Activated CD8-positive, alpha-beta memory T cell treated with anti-CD3 and anti-CD28 coated beads for 1 hour (primary cell): Measurements from ENCODE around the gene FIG4.
"Not testable (repeated sequence)": the region's sequence is repeated elsewhere in the genome, so short reads cannot be mapped to it uniquely, and the experiment has no call there.

Experiments
- DNase-seq, 2 donors: peaks; one replicate each; pipeline ENCODE4 v3.0.0-alpha.2; 2020; ENCODE audit warnings: low read depth in 1 of 2; ENCODE audit errors: extremely low read depth in 1 of 2

FIG4 gene

DNA sequence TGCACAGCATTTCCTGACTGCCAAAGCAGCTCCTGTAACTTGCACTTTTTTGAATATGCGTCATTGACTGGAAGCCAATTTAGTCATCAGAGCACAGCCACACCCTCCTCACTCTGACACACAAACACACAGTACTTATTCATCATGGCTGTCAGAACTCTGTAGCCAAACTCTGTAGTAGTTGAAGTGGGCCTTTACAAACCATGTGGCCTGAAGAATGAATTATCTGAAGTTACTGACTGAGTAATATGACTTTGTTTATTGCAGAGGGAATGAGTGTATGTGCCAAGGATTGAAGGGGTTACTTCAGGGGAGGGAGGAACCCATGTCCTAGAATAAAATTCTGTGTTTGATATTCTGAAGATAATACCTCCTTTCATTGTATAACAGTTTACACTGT lies 102.7 kb downstream of the FIG4 start:
- DNase-seq = no peak

DNA sequence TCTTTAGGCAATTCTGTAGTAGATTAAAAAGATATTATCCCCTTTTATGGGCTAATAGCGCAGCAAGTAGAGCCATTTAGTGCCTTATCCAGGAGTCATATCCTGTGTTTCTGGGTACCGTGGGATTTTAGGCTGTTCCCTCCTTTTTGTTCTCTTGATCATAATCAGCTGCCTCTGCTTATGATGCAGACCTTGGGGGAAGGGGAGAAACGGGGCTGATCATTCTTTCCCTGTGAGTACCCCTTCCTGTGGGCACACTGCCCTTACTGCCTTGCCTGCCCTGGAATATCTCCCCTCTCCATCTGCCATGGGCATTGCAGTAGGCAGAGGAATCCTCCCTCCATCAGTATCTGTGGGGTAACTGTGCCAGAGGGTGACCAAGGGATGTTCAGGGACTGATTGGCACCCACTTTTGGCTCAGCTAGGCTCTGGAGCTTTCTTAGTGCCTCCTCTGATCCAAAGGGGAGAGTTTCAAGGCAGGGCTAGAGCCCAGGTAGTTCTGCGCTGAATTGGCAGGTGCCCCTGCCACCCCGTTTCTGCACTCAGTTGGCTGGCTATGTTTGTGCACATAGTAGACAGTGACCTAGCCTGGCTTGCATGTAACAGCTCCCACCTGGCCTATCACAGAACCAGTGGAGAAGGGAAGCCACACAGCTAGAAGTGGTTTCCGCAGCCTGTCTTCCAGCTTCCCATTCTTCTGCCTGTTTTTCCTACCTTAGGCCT lies 103.3 kb downstream of the FIG4 start:
- DNase-seq = no peak

DNA sequence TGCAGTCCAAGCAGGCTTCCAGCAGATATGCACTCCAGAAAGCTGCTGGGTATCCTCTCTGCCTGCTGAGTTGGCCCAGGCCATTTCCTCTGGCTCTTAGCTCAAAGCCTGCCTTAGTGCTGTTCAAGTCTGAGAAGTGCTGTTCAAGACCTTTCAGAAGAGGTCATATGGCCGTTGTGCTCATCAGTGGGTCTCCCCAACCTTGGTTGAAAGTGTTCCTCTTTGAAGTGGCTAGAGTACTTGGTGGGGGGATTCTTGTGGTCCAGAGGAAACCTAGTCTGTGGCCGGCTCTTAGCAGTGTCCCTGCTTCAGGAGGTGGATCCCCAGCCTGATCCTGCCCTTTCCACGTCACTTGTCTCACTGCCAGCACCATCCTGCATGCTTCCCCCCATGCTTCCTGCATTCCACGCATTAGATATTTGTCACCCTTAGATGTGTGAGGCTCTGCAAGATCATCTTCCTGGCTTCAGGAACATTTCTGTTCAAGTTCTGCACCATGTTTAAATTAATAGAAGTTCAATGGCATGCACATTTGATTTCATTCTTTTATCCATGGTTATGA lies 105.0 kb downstream of the FIG4 start:
- DNase-seq = no peak

DNA sequence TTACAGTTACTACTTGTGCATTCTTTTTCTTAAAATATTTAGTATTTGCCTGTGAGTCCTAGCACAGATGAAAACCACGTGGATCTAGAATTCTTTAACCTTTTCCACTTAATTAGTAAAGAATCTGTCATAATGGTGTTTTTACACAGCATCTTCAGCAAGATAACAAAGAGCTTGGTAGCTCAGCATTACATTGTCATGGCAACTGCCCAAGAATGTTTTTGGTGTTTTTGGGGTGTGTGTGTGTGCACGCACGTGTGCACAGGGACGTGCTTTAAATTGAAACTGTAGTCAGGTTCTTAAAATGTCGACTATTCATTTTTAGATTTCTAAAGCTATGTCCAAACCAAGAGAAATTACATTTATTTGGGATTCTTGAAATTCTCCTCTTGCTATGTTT lies 108.0 kb downstream of the FIG4 start:
- no peak for DNase-seq

DNA sequence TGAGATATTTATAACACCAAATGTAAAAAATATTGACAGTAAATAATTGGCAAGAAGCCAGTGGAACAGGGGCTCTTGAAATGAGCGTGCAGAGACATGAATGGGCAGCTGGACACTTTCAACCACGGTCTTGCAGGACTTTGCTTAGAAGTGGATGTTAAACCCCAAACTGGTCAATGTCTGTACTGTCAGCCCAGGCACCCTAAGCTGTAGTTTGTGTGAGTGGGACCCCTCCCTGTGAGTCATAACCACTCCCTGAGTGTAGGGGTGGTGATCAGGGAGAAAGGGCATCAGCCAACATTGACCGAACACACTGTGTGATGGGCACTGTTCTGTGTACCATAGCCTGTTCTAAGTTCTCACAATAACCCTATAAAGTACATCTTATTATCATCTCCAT lies 108.6 kb downstream of the FIG4 start:
- no peak for DNase-seq

DNA sequence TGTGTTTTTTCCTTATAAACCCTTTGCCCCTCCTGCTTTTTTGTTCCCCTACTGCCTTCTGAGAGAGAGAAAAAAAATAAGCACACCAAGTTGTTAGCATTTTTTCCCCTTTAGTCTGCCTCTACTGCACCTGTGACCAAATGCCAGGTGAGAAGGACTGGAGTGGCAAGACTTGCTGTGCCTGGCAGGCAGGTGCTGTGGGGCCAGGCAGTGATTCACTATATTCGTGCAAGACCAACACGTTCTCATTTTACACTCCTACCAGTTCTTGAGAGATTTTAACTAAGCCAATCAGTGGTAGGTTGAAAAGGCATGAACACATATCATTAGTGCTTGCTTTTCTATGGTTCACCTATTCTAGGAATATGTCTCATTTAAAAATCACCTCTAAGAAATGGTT lies 109.7 kb downstream of the FIG4 start:
- DNase-seq = no peak

DNA sequence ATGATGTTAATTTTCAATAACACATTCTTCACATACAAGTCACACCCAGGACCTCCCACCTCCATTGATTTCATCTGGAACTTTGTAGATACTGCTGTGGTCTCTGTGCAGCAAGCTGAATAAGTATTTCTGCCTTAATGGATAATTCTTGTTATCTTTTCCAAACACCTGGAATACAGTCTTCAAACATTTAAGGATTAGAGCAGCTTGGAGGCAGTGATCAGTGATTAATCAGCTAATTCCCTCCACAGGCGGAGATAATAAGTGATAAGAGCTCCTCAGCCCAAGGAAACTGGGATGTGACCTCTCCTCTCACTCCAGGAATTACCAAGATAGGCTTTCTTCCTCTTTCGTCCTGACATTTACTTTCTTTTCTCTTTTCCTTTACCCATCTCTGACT lies 110.7 kb downstream of the FIG4 start:
- no peak for DNase-seq

DNA sequence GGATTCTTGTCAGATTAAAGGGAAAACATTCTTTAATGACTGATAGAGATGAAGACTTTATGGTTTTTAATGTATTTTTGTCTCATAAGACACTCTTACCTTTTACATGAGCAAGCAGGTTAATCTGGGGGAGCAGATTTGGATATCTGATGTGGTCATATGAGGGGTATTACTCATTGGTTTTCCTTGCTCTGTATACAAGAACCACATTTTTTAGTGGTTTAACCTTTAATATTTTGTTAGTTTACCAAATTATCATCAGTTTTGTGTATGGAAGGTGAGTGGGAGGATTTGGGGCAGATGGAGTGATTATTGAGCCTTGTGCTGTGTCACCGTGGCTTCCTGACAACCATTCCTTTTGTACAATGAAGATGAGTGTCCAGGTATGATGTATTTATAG lies 112.9 kb downstream of the FIG4 start:
- no peak for DNase-seq

DNA sequence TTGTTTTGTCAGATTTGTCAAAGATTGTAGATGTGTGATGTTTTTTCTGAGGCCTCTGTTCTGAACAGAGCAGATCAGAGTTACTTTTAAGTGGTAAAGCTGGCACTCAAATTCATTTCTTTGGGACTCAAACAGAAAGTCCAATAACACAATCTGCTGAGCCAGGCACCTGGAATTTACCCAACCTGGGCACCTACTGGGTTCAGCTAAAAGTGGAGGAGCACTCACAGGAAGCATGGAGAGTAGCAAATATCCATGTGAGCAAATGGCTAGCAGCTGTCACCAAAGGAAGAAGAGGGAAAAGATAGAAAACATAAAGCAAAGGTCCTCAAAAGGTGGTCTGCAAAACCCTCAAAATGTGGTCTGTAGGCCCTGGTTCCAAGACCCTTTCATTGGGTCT lies 116.8 kb downstream of the FIG4 start:
- no peak for DNase-seq

DNA sequence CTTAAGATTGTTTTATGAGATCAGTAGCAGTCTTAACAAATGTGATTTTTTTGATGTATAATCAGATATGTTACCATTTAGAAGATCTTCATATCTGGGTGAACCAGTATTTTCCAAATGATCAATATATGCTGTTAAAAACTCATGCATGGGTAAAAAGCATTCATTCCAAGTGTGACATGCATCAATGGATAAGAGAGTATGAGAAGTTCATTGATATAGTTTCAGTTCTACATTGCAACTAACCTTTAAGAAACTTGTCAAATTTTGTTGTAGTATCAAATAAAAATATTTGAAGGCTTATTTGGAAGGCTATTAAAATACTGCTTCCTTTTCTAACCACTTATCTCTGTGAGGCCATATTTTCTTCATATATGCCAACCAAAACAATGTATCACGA lies 117.7 kb downstream of the FIG4 start:
- no peak for DNase-seq

DNA sequence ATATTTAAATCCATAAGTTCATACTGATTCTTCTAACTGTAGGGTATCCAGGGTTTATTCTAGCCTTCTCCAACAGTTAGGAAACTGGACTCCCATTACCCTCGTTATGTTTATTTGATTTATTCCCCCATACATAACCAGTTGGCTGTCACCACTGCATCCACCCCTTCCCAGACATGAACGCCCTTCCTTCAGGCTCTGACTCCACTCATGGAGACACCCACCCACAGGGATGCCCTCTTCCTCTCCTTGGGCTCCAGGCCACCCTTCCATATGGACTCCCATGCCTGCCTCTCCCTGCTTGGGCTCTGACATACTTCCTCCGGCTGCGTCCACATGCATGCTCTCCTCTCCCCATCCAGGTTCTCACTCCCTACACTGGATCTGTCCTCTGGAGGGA lies 124.0 kb downstream of the FIG4 start:
- DNase-seq = no peak

DNA sequence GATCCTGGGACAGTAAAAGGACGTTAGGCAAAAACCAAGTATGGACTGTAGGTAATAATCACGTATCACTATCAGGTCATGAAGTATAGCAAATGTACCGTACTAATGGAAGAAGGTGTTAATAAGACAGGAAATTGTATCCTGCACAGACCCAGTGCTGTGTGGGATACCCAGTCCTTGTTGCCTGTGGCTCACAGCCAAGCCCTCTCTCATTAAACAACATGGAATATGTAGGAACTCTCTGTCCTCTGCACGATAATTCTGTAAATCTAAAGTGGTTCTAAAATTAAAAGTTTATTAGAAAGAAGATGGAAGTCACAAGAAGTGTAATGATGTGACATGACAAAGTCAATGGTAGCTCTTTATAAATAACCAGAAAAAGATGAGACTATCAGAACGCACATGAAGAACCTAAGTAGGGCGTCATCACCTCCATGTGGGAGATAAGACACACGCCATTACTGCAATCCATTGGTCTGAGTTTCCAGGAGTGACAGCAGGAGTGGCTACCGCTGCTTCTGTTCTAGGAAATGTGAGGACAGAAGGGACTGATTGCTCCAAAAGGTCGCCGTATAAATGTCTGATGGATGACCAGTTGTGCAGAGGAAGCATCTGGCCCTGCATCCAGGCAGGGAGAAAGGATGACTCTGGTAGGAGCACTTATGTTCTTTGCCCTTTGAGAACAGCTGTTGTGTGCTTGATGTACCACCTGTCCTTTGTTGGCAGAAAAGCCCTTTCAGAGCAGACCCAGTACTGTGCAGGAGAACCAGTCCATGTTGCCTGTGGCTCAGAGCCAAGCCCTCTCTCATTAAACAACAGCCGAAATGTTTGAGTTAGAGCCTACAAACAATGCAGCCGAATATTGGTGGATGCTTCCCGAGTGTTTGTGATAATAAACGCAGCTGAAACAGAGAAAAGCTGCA lies 125.6 kb downstream of the FIG4 start:
- no peak for DNase-seq

DNA sequence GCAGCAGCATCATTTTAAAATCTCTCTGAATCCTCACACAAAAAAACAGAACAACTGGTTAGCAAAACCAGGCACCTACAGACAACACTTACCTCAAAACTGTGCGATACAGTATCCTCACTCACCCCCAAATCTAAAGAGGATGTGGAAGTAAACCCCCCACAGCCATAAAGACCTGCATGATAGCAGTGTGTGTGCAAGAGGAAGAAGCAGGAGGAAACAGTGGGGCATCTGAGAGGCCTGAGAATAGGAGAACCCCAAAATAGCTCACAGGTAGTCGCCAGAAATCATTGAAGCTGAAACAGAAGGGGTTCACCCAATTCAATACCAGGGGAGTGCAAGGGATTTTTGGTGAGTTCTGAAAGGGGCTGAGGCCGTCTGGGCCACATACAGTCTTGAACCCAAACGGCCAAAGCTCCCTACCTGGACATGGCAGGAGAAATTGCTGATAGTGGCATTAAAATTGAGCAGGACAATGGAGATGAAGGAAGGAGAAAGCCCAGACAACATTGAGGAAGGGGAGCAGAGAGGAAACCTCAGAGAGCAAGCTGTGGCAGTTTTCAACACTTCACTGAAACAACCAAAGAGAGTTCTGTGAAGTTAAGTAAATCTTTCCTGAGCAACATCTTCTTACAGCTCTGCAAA lies 129.7 kb downstream of the FIG4 start:
- DNase-seq = no peak

DNA sequence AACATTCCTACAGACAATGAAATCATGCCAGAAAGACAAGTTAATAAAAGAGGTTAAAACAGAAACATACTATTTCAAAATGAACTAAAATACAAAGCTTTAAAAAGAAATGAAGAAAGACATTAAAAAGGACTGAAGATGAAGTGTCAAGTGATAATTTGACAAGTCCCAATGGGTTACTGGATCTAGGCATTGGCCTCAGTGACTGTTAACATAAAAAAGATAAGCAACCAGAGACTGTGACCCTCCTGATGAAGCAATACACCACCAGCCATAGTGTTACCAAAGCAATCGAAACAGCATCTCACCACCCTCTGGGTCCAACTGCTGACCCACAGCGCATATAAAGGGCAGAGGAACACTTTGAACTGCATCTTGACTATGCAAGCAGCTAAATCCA lies 130.3 kb downstream of the FIG4 start:
- no peak for DNase-seq

DNA sequence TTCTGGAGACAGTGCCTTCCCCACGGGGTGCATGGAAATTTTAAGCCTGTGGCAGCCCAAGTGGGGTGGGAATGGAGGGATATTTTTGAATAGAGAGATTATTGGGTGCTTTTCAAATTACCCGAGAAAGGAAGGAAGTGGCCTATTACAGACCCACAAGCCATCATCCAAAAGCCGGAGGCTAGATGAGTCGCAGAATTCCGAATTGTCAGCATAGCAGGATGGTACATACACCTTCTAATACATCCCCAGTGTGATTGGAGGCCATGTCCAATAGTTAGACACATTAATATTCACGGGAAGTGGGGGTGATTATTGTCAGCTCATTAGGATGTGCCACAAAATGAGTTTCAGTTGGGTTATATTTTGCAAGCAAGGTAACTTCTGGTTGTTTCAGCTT lies 133.0 kb downstream of the FIG4 start:
- DNase-seq = no peak

DNA sequence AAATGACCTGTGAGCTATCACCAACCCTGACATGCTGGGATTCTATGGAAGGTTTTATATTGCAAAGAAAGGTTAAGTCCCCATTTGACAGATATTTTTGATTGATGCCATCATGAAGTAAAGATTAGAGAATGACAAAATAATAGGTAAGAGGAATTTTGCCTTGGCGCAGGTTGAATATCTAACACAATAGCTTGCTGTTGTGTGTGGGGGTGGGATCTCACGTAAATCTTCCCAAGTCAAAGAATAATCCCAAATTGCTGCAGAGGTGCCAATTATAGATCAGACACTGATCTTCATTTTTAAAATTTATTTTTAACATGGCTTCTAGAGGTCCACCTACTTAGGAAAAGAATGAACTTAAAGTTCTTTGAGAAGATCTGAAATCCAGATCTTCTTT lies 135.5 kb downstream of the FIG4 start:
- no peak for DNase-seq

DNA sequence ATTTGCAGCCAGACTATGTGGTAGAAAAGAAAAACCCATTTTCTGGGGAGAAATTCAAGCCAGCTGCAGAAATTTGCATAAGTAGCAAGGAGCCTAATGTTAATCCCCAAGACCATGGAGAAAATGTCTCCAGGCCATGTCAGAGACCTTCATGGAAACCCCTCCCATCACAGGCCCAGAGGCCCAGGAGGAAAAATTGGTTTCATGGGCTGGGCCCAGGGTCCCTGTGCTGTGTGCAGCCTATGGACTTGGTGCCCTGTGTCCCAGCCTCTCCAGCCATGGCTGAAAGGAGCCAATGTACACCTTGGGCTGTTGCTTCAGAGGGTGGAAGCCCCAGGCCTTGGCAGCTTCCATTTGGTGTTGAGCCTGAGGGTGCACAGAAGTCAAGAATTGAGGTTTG lies 140.3 kb downstream of the FIG4 start:
- not testable (repeated sequence) for DNase-seq

DNA sequence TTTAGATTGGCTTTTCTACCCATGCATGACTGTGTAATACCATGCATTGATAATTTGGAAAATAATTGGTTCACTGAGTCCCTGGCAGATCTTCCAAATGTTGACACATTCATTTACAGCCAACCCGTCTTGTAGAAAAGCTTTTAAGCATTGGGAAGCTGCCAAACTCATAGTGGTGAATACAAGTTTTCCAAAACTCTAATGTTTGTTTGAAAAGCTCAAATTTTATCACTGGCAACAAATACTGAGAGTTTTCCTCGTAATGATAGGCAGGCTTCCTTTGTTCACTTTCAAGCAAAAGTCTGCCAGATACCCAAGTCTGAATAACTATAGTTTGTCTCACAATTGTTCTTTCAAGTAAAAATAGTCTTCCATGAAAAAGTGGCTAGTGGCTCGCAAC lies 143.0 kb downstream of the FIG4 start:
- no peak for DNase-seq

DNA sequence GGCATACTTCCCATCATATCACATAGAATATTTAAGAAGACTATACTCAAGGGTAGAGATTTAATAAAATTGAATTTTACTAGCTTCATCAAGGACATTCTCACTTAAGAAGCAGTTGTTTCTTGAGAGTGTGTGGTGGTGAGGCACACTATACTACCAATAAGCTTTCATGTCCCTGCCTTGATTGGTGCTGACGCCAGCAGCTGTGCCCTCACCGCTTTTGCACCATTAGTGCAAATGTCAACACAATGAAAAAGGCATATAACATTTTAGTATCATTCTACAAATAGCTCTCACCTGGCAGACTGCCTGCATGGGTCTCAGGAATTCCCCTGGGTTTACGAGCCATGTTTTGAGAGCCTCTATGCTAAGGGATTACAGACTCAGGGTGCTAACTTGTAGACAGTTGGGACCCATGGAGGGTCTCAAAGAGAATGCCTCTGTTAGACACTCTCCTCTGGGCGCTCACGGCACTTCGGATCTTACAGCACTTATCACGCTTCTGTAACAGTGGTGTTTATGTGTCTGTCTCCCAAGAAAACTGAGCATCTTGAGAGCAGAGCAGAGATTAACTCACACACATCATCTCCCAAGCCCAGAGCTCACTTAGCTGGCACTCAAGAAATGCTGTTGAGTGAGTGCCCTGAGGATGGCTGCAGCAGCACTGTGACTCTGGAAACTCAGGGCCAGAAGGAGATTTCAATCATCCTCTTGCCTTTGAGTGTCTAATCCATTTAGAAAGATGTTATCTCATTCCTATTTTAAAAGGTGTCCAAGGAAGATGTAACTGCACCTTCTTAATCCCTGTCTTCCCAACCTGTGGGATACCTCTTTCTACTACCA lies 143.7 kb downstream of the FIG4 start:
- no peak for DNase-seq

DNA sequence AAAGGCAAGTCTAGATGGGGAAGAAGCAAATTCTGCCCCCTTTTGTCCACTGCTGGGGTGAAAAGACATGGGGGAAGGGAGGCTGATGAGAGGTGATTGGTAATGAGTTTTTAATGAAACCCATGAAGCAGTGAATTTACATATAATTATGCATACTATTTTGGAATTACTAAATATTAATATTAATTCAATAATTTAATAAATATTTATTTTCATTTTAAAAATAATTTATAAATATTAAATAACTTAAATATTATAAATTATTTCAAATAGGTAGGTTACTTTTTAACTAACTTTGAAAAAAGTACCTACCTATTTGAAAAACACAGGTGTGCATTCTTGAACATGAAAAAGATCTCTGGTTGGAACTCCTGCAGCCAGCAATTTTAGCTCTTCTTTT lies 148.9 kb downstream of the FIG4 start:
- DNase-seq = no peak

DNA sequence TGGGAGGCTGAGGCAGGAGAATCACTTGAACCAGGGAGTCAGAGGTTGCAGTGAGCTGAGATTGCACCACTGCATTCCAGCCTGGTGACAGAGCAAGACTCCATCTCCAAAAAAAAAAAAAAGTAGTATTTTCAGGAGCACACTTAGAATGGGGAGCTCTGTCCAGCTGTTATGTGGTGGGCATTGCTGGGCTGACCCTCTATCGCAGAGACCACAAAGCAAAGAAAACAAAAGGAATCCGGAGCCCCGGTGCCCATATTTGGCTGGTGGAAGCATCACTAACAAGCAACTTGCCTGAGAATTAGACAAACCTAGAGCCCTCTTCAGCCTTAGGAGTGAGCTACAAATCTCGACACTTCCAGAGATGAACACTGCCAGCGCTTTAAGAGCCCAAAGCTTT lies 149.7 kb downstream of the FIG4 start:
- DNase-seq = no peak
